Activated CD8-positive, alpha-beta memory T cell treated with anti-CD3 and anti-CD28 coated beads, Interleukin-2, amount 50 U/mL, for 24 hours (primary cell): ENCODE data around the gene CEP128.

ENCODE experiments used
- DNase-seq: peaks from one replicate; pipeline ENCODE4 v3.0.0-alpha.2; 2020; ENCODE audit errors: extremely low read depth

The CEP128 gene

DNA sequence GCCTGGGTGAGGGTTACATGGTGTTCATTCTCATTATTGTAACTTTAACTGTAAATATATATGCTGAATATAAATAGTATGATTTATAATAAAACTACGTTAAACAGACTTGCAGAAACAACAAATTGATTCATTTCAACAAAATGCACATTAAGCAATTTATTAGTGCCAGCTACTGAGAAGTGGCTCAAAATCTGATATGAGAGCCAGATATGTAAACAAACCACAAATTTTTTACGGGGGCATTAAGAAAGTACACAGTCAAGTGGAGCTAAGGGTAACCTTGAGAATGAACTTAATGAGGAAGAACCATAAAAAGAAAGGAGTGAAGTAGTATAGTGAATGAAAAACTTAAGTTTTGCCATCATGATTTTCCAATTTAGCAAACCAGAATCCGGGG lies 40.3 kb downstream of the CEP128 start:
- DNase-seq = no peak

DNA sequence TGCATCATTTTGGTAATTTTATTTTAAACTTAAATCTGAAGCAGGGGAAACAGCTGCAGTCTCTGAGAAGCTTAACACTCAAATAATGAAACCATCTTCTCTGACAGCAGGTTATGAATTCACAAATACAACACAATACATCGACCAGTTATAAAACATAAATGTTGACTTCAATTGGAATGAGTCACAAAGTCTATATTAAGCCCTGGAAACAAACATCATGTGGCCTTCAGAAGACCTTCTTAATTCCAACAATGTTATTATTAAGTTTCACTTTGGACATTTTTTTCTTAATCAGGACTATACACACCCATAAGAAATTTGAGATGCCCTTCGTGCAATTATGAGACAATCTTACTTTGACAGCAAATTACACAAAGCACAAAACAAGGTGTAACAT lies 68.9 kb downstream of the CEP128 start:
- no peak for DNase-seq

DNA sequence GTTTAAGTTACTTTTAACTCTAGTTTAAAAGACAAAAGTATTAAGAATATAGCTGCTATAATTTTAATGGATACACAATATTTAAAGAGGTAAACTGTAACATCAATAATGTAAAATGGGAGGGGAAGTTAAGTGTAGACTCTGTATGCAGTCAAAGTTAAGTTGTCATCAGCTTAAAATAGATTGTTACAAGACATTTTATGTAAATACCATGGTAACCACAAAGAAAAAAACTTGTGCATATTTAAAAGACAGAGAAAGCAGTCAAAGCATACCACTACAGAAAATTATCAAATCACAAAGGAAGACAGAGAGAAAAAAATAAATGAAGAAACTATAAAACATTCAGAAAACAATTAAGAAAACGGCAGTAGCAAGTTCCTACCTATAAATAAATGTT lies 73.3 kb downstream of the CEP128 start:
- DNase-seq = no peak

DNA sequence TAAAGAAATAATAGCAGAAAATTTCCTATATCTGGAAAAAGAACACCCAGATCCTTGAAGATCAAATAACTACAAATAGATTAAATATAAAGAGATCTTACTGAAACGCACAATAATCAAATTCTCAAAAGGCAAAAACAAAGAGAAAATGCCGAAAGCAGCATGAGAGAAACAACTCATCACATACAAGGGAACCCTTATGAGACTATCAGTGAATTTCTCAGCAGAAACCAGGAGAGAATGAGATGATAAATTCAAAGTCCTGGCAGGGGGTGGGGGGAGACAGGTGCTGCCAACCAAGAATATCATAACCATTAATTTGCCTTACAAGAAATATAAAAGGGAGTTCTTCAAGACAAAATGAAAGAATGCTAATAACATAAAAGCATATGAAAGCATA lies 73.7 kb downstream of the CEP128 start:
- no peak for DNase-seq

DNA sequence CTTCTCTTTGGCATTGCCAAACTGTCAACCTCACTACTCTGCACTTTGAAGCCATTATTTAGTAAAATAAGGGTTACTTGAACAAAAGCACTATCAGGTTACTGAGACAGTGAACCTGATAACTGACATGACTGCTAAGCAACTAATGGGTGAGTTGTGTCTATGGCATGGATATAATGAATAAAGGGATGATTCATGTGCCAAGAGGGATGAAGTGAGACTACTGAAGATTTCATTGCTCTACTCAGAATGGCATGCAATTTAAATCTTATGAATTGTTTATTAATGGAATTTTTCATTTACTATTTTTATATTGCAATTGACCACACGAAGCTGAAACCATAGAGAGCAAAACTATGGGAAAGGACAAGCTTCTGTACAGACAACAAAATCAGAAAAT lies 74.4 kb downstream of the CEP128 start:
- no peak for DNase-seq

DNA sequence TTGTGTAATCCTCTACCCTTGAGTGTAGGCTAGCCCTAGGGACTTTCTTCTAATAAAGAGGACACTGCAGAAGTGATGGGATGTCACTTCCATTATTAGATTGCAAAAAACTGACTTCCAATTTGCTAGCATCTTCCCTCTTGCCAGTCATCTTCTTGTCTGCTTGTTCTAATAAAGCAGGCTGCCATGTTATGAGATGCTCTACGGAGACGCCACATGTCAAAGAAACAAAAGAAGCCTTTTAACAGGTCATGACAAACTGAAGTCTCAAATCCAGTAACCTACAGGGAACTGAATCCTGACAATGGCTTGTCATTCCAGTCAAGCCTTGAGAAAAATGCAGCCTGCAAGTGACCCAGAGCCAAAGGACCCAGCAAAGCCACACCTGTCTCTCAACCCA lies 76.0 kb downstream of the CEP128 start:
- DNase-seq = no peak

DNA sequence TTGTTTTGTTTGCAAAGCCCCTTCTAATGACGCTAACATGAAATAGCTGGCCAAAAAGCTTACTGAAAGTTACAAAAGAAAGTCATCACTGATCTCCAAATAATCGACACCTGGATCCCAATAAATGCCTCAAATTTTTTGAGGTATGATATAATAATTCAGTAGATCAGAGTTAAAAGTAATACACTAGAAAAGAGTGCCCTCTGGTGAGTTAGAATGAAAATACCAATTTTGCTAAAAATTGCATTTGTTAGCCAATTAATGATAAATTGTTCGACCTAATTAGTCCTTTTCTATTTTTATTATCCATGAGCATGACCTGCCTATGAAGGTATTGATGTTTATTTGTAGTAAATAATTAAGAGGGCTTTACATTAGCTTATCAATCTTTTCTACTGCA lies 78.6 kb downstream of the CEP128 start:
- DNase-seq = no peak

DNA sequence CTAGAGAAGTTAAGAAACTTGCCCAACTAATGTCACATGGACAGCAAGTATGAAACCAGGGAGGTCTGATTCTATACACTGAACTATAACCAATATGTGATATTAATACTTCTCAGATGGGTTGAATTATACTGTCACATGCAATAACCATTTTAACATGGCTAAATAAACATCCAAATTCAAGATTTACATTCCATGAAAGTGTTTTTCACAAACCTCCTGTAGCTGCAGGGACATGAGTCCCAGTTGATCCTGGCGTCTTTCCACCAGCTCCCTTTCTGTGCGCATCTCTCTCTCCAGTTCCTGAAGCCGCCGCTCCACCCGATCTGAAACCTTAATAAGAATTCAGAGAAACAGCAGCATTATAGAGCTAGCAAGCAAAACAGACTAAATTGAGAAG lies 79.0 kb downstream of the CEP128 start:
- no peak for DNase-seq

DNA sequence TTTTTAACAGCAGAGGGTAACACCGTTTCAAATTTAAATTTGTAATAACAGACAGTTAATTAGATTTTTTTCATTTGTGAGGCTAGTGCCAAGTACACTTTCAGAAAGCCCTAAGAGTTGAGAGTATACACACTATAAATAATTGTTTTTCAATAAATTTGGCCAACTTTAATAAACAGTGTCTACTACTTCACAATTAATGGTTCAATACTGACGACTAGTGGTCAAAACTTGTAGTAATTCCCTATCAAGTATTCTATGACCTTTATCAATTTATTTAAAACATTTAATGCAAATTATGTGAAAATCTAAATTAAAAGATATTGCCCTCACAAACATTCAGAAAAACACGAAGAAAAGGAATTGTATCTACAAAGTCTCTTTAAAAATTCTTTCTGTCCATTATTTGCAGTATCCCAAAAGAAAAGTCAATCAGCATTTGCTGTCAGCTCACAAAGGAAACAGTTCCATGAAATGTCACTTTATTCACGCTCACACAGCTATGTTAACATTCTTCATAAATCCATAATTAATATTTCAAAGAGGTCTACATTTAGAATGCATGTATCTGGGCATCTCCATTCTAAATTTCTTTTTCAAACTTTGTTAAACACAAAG lies 91.2 kb downstream of the CEP128 start:
- no peak for DNase-seq

DNA sequence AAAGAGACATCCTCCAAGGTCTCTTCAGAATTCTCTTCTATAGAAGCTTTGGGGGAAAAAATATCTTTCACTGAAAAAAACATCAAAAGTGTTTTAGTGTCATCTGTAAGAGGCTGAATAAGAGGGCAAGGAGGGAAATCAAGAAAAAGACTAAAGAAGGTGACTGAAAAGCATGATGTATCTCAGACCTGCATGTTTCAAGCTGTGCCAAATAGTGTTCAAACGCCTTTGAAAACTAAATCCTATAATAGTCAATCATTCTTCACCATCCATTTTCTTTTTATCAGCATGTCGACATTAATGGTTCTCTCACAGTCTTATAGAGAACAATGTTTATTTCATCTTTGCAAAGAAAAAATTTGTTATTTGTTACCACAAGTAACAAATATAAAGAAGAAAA lies 94.5 kb downstream of the CEP128 start:
- DNase-seq = no peak

DNA sequence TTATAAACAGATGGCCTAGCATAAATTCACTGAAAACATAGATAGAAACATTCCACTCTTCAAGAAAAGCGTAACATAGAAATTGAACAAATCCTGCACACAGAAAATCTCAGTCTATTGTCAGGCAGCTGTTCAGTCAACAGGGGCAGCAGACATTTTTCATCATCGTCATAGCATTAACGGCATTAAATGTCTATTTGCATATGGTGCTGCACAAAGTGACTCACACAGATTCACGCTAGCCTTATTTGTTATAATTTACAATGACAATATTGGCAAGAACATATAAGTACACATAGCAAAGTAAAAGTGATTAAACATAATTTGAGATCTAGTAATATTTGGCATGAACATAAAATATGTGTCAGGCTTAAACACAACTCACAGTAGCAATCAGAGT lies 95.7 kb downstream of the CEP128 start:
- no peak for DNase-seq

DNA sequence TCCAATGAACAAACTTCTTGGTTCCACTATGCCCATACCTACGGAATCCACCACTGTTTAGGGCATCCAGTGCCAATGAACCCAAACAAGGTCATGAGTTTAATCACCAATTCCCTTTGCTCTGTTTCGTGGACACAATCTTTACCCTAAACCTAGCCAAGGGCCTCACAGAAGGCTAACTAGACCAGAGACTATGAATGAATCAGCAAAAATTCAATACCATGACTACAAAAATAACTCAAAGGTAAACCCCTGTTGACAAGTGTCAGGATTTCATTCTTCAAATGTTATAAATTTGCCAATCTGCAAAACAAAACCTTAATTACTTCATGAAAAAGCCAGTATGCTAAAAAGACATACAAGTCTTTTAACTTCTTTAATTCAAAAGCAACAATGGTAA lies 96.7 kb downstream of the CEP128 start:
- no peak for DNase-seq

DNA sequence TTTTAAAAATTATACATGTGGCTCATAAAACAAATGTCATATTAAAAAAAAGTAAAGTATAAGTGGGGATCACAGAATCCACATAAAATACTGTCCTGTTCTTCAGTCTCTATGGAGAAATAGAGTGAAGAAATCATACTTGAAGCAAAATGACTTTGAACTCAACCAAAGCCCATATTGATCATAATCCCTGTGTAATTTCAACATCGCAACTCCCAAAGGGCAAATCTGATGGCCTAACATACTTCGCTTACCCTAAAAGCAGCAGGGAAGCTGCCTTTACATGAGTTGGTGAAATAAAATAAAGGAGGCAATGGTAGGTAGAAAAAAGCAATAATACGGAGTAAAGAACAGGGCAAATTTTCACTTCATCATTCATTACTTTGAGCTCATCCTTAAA lies 101.8 kb downstream of the CEP128 start:
- DNase-seq = no peak

DNA sequence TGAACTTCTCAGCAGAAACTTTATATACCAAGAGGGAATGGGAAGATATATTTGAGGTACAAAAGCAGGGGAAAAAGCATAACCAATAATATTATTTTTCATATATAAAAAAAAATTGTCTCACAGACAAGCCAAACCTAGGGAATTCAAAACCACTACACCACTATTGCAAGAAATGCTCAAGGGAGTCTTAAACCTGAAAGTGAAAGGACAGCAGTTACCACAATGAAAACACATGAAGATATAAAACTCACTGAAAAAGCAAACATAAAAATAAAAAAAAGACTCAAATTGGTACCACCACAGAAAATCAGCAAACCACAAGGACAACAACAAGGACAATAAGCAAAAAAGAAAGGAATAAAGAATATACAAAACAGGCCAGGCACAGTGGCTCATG lies 131.9 kb downstream of the CEP128 start:
- no peak for DNase-seq

DNA sequence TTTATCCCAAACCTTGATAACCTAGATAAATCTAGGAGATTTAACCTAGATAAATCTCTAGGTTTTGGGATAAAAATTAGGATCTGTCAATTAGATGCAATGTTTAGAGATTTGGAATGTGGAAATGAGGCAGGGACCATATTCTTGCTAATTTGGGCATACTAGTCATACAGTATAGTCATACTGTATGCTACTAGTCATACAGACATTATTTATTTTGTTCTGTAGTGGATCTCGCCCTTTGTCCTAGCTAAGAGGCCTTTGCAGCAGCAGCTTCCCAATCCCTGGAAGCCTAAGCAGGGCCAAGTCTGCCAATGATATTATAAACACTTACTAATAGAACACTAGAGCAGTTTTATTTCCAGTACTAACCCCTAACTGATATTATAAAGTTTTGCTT lies 136.4 kb downstream of the CEP128 start:
- DNase-seq = no peak

DNA sequence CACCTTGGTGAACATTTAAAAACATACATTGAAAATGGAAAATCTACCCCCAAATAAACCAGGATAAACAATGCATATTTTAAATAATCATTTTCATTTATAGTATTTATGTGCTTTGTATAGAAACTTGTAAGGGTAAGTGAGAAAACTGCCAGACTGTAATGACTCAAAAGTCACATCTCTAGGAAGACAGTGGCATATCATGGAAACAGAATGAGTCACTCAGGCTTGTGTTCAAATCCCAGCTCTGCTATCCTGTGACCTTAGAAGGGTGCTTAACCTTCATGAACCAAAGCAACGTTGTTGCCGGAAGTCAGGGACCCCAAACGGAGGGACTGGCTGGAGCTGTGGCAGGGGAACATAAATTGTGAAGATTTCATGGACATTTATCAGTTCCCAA lies 142.7 kb downstream of the CEP128 start:
- no peak for DNase-seq

DNA sequence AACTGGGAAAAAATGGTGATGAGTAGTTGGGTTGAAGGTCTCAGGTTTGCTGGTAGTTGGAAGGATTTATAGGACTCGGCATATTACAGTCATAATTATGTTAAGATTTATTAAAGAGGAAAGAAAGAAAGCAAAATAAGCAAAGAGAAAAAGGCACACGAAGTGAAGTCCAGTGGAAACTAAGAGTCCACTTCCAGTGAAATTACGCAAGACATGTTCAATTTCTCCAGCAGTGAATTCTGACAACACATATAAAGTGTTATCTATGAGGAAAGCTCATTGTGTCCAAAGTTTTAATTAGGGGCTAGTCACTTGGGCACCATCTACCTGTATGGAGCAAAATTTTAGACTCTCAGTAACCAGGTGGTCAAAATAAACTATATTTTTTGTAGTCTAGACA lies 143.3 kb downstream of the CEP128 start:
- DNase-seq = no peak

DNA sequence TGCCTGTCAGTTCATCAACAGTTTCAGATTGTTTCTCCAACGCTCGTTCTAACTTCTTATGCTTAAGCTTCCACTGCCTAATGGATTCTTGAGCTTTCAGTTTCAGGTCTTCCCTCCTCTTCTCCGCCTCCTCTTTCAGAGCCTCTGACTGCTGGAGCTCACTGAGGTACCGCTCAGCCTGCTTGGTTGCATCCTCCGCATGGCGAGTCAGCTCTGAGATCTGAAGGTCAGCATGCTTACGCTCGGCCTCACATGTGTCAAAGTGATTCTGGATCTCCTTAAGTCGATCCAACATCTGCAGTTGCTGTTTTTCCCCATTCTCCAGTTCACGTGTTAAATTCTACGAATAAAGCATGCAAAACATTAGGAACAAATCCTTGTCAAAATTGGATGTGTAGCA lies 148.8 kb downstream of the CEP128 start:
- no peak for DNase-seq

DNA sequence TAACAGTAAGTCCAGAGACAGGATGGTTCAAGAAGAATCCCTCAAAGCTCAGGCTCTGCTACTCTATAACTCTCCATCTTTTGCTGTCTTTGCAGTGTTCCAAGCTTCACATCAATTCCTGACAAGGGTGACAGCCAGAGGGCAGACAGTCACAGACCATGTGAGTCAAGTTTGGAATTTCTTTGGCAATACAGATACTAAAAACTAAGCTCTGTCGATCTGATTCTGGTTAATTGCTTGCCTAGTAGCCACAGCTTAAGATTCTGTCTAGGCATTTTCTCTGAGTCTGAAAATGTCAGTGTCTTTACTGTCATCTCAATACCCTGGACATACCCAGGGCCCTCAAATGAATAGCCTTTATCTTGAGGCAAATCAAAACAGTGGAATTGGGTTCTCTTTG lies 153.7 kb downstream of the CEP128 start:
- DNase-seq = no peak

DNA sequence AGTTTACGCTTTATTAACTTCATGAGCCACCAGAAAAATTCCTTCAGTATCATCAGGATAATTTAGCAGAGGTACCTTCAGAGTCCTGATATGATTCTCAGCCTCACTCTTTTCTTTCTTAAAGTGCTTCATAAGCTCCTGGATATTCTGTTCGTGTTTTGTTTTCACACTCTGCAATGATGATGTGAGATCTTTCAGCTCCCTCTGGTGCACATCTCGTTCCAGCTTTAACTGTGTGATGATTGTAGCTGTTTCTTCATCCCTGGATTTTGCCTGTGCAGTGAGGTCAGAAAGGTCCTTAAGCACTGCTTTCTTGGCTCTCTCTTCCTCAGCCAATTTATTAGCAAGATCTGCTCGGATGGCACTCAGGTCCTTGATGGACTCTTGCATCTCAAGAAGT lies 156.7 kb downstream of the CEP128 start:
- DNase-seq = no peak

DNA sequence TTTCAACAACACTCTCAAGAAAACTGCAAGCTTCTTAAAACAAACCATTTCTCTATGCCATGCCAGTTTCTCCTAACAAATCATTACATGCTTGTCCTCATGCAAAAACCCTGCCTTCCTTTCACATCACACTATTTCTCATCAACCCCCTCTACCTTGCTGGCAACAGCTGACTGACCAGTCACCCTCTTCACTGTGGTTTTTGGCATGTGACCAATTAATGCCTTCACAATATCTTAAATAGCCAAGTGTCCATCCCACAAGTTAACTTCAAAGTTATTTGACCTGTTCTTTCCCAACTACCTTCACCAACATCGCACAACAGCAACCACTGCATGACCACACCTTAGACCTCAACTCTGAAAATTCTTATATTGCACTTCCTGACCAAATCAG lies 159.6 kb downstream of the CEP128 start:
- no peak for DNase-seq

DNA sequence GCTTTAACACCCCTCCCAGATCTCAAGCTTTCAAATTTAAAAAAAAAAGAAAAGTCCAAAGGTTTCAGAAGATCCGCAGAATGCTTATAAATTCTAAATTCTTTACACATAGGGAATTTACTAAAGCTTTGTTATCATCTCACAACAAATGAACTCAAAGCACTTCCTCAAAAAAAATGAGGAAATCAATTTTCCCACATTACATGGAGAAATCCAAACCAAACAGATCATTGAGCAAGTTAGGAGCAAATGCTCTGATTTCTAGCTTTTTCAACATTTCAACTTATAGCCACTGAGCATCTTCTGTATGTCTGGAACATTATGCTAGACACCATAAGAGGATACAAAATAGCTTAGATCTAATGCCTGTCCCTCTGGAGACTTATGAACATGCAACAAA lies 161.0 kb downstream of the CEP128 start:
- DNase-seq = no peak

DNA sequence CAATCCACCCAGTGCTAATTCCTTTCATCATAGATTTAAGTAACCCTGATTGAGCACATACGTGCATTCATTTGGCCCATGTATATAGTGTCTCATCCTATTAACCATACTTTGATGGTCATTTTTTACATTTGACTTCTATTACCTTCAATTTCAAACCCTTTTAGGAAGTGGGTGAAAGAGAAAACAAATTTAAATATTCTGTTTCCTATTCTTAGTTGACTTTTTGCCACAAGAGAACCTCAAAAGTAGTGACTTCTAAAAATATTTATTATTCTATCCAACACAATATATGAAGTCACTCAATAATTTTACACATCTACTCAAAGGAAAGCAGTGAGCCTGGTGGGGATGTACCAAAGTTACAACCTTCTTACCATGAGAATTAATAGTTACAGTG lies 164.9 kb downstream of the CEP128 start:
- no peak for DNase-seq

DNA sequence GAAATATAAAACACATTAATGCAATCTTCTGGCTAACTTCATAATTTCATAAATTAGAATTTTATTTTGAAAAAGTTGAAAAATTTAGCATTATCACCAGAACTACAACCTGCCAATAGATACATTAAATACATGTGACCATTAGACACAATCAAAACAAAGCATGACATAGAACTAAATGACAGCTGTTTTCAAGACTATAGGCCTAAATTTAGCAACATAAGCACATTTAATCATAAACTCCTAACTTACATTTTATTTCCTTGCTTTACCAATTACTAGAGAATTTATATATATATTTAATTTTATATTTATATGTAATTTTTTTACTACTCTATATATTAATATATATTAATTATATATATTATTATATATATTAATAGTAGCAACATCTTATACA lies 165.4 kb downstream of the CEP128 start:
- DNase-seq = no peak

DNA sequence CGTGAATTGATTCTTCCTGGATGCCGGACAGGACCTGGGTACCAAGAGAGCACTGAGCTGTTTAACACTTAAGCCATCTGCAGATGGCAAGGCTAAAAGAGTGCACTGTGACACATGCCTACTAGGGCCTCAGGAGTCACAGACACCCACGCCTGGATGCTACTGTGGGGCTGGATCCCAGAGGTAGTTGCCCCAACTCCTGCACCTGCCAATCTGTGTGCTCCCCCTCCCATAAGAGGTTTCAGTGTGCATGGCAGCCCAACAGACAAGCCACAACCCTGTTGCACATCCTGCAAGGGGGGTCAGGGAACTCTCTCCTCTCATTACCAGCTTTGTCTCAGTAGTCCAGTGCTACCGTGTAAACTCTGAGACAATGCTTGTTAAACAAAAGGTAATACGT lies 169.0 kb downstream of the CEP128 start:
- DNase-seq = no peak
